T-helper 17 cell (primary cell): ENCODE measurements around the gene MRI1. TPM values are rescaled to one million over a fixed set of nuclear protein-coding genes. Genes with fewer than 3 reads are reported as not detected.
"Not testable (repeated sequence)": the region's sequence is repeated elsewhere in the genome, so short reads cannot be mapped to it uniquely, and the experiment has no call there.

Experiments
- ATAC-seq: fragments of 150-1000 bp; cut with Tn5 transposase; 2 replicates; pipeline ENCODE4 v1.10.0; 2021; ENCODE audit warnings: mild to moderate bottlenecking, moderate library complexity
- DNase-seq, 3 donors: peaks; one replicate each; pipeline versions ENCODE4 v3.0.0 to v3.0.0-alpha.2; 2020 to 2021
- H3K9me3 ChIP-seq: one replicate; pipeline ENCODE4 v1.7.0; 2013; ENCODE audit warnings: low read length, mild to moderate bottlenecking; ENCODE audit not compliant: control insufficient read depth, poor library complexity, severe bottlenecking
- H3K27ac Mint-ChIP-seq: one replicate; pipeline ENCODE4 v1.8.0; 2022; ENCODE audit warnings: mild to moderate bottlenecking, moderate library complexity, mixed read lengths
- H3K27me3 Mint-ChIP-seq: one replicate; pipeline ENCODE4 v1.8.0; 2022; ENCODE audit warnings: mixed read lengths
- H3K36me3 Mint-ChIP-seq: one replicate; pipeline ENCODE4 v1.8.0; 2022; ENCODE audit warnings: low read depth, mixed read lengths
- H3K4me1 Mint-ChIP-seq: one replicate; pipeline ENCODE4 v1.8.0; 2022; ENCODE audit warnings: mild to moderate bottlenecking, mixed read lengths
- H3K4me3 Mint-ChIP-seq: one replicate; pipeline ENCODE4 v1.8.0; 2022; ENCODE audit warnings: mild to moderate bottlenecking, moderate library complexity, mixed read lengths
- total RNA-seq, 4 donors: library from RNA in 2 of 4; stranded (reverse) in 2 of 4; gene quantifications; one replicate each; pipeline ENCODE4 v1.2.3 and lab custom pipeline; 2022 to 2026

Gene MRI1
- total RNA-seq, 2 donors from 2014 or later = 31.0 to 31.9 TPM

DNA sequence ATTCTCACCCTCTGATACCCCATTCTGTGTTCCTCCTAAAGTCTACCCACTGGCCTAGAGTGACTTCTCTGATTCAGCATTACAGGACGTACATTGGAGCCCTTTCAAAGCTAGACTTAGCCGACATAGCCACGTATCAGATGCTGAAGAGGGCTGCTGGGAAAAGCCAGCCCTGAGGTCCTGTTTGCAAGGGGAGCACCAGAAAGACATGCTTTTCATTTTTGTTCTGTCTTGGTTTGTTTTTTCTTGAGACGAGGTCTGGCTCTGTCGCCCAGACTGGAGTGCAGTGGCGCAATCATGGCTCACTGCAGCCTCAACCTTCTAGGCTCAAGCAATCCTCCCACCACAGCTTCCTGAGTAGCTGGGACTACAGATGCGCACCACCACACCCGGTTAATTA is 24.7 kb downstream of the MRI1 start:
- ATAC-seq (peak; percentile 53), DNase-seq (no peak)
- peaks cover 32% of the 10 kb centered on the region for H3K4me1 Mint-ChIP-seq
- H3K27ac Mint-ChIP-seq = peak overlapping the region; percentile 97
- no peaks in the 10 kb centered on the region for H3K27me3 Mint-ChIP-seq
- no peaks in the 10 kb centered on the region for H3K36me3 Mint-ChIP-seq
- no peaks in the 10 kb centered on the region for H3K9me3 ChIP-seq
- H3K4me3 Mint-ChIP-seq = peak overlapping the region; percentile 71

DNA sequence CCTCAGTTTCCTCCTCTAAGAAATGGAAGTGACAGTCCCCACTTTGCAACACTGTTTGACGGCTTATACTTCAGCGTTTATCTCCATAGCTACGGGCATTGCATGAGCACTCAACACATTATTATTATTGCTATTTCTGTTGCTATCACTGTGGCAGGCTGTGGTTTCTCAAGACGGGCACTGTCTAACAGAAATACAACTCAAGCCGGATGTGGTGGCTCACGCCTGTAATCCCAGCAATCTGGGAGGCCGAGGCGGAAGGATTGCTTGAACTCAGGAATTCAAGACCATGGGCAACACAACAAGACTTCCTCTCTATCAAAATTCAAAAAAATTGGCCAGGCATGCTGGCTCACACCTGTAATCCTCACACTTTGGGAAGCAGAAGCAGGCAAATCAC is 26.0 kb downstream of the MRI1 start:
- H3K4me3 Mint-ChIP-seq = peak overlapping the region; percentile 77
- H3K36me3 Mint-ChIP-seq = no peaks in the 10 kb centered on the region
- ATAC-seq (no peak), DNase-seq (no peak)
- H3K9me3 ChIP-seq = no peaks in the 10 kb centered on the region
- peaks cover 33% of the 10 kb centered on the region for H3K4me1 Mint-ChIP-seq
- H3K27ac Mint-ChIP-seq = peak overlapping the region; percentile 67
- no peaks in the 10 kb centered on the region for H3K27me3 Mint-ChIP-seq

DNA sequence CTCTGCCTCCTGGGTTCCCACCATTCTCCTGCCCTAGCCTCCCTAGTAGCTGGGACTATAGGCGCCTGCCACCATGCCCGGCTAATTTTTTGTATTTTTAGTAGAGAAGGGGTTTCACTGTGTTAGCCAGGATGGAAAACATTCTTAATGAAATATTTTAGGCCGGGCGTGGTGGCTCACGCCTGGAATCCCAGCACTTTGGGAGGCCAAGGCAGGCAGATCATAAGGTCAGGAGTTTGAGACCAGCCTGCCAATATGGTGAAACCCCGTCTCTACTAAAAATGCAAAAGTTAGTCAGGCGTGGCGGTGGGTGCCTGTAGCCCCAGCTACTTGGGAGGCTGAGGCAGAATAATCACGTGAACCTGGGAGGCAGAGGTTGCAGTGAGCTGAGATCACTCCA is 29.0 kb downstream of the MRI1 start:
- H3K4me1 Mint-ChIP-seq = peaks cover 34% of the 10 kb centered on the region
- not testable (repeated sequence) for DNase-seq, H3K27me3 Mint-ChIP-seq, H3K27ac Mint-ChIP-seq, H3K36me3 Mint-ChIP-seq, H3K4me3 Mint-ChIP-seq, ATAC-seq, H3K9me3 ChIP-seq

DNA sequence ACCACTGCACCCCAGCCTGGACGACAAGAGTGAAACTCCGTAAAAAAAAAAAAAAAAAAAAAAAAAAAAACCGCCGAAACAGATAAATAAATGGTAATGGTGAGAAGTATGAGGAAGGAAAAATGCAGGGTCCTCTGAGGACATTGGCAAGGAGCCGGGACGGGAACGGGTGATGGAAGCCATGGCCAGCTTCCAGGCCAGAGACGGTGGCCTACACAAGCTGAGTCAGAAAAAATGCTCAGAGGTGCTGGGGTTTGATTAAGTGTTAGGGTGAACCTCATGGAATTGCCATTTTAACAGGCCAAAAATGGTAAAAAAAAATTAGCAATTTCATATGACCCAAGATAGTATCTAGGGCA is 30.1 kb downstream of the MRI1 start:
- Mint-ChIP-seq H3K27me3 (no peaks in the 10 kb centered on the region), H3K27ac (peak overlapping the region; percentile 85), H3K4me1 (peaks cover 28% of the 10 kb centered on the region), H3K4me3 (peak overlapping the region; percentile 94), H3K36me3 (no peaks in the 10 kb centered on the region)
- DNase-seq (no peak), ATAC-seq (no peak)
- no peaks in the 10 kb centered on the region for H3K9me3 ChIP-seq

DNA sequence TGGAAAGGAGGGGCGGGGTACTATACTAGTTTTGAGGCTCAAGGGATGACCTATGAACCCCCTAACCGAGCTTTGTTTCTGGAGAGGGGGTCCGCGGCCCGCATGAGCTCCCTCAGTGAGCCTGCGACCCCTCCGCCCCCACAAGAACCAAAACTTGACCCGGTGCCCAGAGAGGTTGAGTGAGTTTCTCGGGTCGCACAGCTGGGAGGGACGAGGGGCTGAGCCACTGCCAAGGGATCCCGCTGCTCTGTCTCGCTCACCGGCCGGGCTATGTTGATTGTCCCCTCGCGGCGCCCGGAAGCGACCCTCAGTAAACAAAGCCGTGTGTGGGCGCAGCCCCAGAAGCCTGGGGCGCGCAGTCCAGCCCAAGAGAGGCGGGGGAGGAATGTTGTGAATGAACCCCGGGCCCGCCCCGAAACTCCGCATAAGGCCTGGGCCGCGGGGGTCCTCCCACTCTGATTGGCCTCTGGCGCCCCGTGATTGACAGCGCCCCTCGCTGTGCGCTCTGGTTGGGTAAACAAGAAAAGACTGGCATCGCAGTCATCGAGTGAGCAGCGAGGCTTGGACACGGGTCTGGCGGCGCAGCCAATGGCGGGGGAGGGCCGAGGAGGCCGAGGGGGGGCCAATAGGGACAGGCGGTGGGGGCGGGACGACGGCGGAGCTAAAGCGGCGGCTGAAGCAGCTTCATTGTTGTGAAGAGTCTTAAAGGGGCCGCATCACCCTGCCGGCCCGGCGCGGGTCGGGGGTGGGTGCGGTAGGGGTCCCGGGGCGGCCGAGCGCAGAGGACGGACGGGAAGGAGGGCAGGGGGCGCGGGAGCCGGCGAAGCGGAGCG is 30.7 kb downstream of the MRI1 start, which contains the start of gene ZSWIM4:
Gene ZSWIM4 (plus strand): TSS at position 687 of the 833 bp plus-strand sequence. CDS start 206 bp downstream, outside the sequence.
- Mint-ChIP-seq H3K36me3 (no peaks in the 10 kb centered on the region), H3K27ac (peak within 1 kb of the TSS; percentile 85), H3K27me3 (no peaks in the 10 kb centered on the region), H3K4me3 (peak within 1 kb of the TSS; percentile 94), H3K4me1 (peaks cover 28% of the 10 kb centered on the region)
- ATAC-seq = peak; percentile 91
- DNase-seq = peak; percentile 62 to 79 (median 77)
- no peaks in the 10 kb centered on the region for H3K9me3 ChIP-seq

DNA sequence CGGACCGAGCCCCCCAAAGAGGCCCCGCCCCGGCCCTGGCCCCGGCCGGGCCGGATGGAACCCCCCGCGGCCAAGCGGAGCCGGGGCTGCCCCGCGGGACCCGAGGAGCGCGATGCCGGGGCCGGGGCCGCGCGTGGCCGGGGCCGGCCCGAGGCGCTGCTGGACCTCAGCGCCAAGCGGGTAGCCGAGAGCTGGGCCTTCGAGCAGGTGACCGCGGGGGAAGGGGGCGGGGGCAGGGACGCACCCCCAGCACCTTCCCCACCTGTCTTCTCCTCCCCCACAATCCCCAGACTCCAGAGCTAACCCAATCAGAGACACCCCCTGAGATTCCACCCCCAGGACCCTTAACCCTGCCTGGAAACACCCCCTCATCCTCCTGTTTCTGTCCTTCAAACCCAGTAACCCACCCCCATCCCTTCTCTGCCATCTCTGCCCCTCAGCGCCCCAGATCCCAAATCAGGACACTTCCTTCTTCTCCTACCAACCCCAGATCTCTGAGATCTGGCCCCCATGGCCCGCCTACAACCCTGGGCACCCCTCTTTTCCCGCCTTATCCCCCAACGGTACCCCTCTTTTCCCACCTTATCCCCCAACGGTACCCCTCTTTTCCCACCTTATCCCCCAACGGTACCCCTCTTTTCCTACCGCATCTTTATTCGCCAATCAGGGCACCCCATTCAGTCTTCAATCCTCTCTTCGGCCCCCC is 31.4 kb downstream of the MRI1 start:
- Mint-ChIP-seq H3K36me3 (no peaks in the 10 kb centered on the region), H3K27ac (peak overlapping the region; percentile 85), H3K4me3 (peak overlapping the region; percentile 94), H3K4me1 (peaks cover 24% of the 10 kb centered on the region), H3K27me3 (no peaks in the 10 kb centered on the region)
- H3K9me3 ChIP-seq = no peaks in the 10 kb centered on the region
- peak; percentile 10 for ATAC-seq
- no peak for DNase-seq

DNA sequence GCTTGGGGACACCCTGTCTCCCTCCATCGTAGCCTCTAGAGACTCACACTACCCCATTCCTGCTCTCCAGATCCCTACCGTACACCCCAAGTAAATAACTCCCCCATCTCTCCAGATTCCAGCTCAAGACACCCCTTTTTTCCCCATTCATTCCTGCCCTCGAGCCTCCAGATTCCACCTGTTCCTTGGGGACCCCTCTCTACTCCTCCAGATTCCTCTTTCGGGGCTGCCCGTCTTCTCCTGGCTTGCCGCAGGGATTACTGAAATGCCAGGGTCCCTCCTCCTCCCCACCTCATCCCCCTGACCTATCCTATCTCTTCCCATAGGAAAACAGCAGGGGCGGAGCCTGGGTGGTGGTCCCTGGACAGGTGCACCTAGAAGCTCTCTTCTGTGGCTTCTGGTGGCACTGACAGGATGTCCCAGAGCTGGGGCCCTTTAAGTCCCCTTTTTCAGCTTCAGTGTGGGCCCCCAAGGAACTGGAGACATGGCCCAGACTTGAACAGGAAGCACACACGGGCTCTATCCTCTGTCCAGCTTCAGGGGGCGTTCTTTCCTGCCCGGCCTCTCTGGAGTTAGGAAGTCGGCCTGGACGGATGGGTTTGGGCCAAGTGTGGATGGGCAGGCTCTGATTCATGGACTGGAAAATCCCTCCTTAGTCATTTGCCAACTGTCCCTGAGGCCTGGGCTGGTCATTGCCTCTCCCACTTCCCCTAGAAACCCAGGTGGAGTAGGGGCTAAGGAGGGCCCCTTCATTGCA is 32.2 kb downstream of the MRI1 start:
- no peak for DNase-seq
- Mint-ChIP-seq H3K27me3 (no peaks in the 10 kb centered on the region), H3K4me3 (peak overlapping the region; percentile 91), H3K27ac (peak overlapping the region; percentile 85), H3K36me3 (no peaks in the 10 kb centered on the region), H3K4me1 (peaks cover 30% of the 10 kb centered on the region)
- no peaks in the 10 kb centered on the region for H3K9me3 ChIP-seq
- ATAC-seq = no peak

DNA sequence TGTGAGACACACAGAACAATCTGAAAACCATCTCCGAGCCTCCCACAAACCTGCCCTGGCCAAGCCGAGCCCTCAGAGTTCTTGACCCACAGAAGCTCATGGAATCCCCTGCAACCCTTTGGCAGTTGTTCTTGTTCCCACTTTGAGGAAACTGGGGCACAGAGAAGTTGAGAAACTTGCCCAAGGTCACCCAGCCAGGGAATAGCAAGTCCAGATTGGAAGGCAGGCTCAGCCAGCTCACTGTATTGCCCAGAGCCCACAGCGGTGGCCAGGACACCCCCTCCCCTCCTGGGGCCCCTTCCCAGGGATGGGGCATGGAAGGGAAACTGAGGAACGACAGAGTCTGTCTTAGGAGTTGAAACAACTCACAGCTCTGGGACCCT is 32.7 kb downstream of the MRI1 start:
- DNase-seq (no peak), ATAC-seq (no peak)
- H3K4me1 Mint-ChIP-seq = peaks cover 30% of the 10 kb centered on the region
- no peaks in the 10 kb centered on the region for H3K27me3 Mint-ChIP-seq
- H3K36me3 Mint-ChIP-seq = no peaks in the 10 kb centered on the region
- no peak overlapping the region for H3K27ac Mint-ChIP-seq
- no peaks in the 10 kb centered on the region for H3K9me3 ChIP-seq
- no peak overlapping the region for H3K4me3 Mint-ChIP-seq

DNA sequence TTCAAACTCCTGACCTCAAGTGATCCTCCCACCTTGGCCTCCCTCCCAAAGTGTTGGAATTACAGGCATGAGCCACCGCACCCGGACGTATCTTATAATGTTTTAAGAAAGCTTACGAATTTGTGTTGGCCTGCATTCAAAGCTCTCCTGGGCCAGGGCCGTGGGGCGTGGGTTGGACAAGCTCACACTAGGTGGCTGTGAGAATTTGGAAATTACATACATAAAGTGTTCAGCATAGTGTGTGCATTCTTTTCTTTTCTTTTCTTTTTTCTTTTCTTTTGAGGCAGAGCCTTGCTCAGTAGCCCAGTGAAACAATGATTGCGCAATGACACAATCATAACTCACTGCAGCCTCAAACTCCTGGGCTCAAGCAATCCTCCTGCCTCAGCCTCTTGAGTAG is 33.5 kb downstream of the MRI1 start:
- ATAC-seq (no peak), DNase-seq (no peak)
- H3K4me3 Mint-ChIP-seq = peak overlapping the region; percentile 12
- H3K36me3 Mint-ChIP-seq = no peaks in the 10 kb centered on the region
- H3K27me3 Mint-ChIP-seq = no peaks in the 10 kb centered on the region
- peaks cover 32% of the 10 kb centered on the region for H3K4me1 Mint-ChIP-seq
- H3K27ac Mint-ChIP-seq = no peak overlapping the region
- H3K9me3 ChIP-seq = no peaks in the 10 kb centered on the region

DNA sequence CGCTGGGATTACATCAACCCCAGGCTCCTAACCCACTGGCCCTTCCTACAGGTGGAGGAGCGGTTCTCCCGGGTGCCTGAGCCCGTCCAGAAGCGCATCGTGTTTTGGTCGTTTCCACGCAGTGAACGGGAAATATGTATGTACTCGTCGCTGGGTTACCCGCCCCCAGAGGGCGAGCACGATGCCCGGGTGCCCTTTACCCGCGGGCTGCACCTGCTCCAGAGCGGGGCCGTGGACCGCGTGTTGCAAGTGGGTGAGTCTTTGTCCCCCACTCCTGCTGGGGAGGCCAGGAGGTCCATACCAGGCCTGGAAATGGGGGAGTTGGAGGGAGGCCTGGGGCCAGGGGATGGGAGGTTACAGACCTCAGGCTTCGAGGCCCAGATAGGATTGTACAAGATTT is 35.3 kb downstream of the MRI1 start:
- DNase-seq (no peak), ATAC-seq (no peak)
- H3K27me3 Mint-ChIP-seq = no peaks in the 10 kb centered on the region
- H3K9me3 ChIP-seq = no peaks in the 10 kb centered on the region
- H3K4me3 Mint-ChIP-seq = no peak overlapping the region
- H3K36me3 Mint-ChIP-seq = no peaks in the 10 kb centered on the region
- no peak overlapping the region for H3K27ac Mint-ChIP-seq
- peaks cover 26% of the 10 kb centered on the region for H3K4me1 Mint-ChIP-seq

DNA sequence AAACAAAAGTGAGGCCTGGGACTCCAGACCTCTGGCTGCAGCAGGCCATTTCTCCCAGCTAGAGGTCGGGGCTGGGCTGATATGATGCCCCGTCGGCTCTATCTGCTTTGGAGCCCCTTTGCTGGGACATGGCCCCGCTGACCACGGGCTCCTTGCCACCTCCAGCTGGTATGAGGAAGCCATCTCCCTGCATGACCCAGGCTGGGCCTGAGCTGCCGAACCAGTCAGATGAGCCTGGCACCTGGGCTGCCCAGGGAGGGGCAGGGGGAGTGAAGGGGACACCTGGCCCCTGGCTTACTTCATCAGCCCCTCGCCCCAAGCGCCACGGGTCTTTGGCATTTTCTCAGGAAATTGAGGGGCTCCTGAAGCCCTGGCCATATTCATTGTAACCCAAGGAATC is 38.7 kb downstream of the MRI1 start:
- DNase-seq (no peak), ATAC-seq (no peak)
- H3K36me3 Mint-ChIP-seq = no peaks in the 10 kb centered on the region
- no peak overlapping the region for H3K27ac Mint-ChIP-seq
- H3K4me1 Mint-ChIP-seq = peaks cover 11% of the 10 kb centered on the region
- no peak overlapping the region for H3K4me3 Mint-ChIP-seq
- H3K27me3 Mint-ChIP-seq = no peaks in the 10 kb centered on the region
- no peaks in the 10 kb centered on the region for H3K9me3 ChIP-seq

DNA sequence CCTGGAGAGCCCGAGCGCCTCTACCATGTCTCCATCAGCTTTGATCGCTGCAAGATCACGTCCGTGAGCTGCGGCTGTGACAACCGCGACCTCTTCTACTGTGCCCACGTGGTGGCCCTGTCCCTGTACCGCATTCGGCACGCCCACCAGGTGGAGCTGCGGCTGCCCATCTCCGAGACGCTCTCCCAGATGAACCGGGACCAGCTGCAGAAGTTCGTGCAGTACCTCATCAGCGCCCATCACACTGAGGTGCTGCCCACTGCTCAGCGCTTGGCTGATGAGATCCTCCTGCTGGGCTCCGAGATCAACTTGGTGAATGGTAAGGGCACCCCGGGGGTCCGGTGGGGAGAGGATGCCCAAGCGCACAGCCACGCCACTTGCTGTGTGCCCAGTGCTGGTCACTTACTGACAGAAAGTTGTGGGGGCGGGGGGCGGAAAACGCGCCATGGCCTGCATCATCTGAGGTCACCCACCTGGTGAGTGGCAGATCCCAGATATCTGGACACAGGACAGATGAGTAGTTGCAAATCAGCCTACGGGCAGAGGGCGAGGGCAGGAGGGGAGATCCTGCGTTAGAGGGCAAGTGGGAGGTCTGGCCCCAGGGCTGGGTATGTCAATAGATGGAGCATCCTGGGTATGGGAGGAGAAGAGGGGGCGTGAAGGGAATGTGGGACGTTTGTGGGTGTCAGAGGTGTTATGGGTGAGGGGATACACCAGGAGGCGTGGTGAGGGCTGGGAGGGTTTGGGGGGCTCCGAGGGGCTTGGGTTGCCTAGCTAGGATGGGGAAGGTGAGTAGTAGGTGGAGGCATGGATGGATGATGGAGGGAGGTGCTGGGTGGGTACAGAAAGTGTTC is 40.7 kb downstream of the MRI1 start:
- H3K4me1 Mint-ChIP-seq = peaks cover 11% of the 10 kb centered on the region
- no peak overlapping the region for H3K4me3 Mint-ChIP-seq
- DNase-seq = no peak
- H3K27me3 Mint-ChIP-seq = no peaks in the 10 kb centered on the region
- H3K27ac Mint-ChIP-seq = no peak overlapping the region
- H3K9me3 ChIP-seq = no peaks in the 10 kb centered on the region
- no peak for ATAC-seq
- no peaks in the 10 kb centered on the region for H3K36me3 Mint-ChIP-seq
